ENCODE results near the gene ZDHHC11.
"Not testable (repeated sequence)": the region's sequence is repeated elsewhere in the genome, so short reads cannot be mapped to it uniquely, and the experiment has no call there.

- TF ChIP-seq CTCF (IDR thresholded peaks at IDR 0.05; ENCODE audit: low read depth, low read length, poor library complexity, severe bottlenecking); EZH2phosphoT487 (IDR thresholded peaks at IDR 0.05; ENCODE audit: borderline replicate concordance, low read length): not testable (repeated sequence)
Observed at GRCh38 chr5:751992-752391, 98.8 kb downstream of the ZDHHC11 start.

All from DOHH2 (cell line).